Activated CD4-positive, alpha-beta T cell treated with anti-CD3 and anti-CD28 coated beads, Interleukin-2, amount 10 ng/mL, durations not matched to agents 24 days and 14 days (primary cell): Measurements from ENCODE around the gene CDC42BPB. TPM values are rescaled to one million over a fixed set of nuclear protein-coding genes. Genes with fewer than 3 reads are reported as not detected.
"Not testable (repeated sequence)": the region's sequence is repeated elsewhere in the genome, so short reads cannot be mapped to it uniquely, and the experiment has no call there.

Experiments
- DNase-seq: peaks from one replicate; pipeline ENCODE4 v3.0.0; 2022
- H3K27ac Mint-ChIP-seq: one replicate; pipeline ENCODE4 v1.8.0; 2022; ENCODE audit warnings: mild to moderate bottlenecking, mixed read lengths
- H3K27me3 Mint-ChIP-seq: one replicate; pipeline ENCODE4 v1.8.0; 2022; ENCODE audit warnings: mixed read lengths
- H3K36me3 Mint-ChIP-seq: one replicate; pipeline ENCODE4 v1.8.0; 2022; ENCODE audit warnings: low read depth, mild to moderate bottlenecking, mixed read lengths
- H3K4me1 Mint-ChIP-seq: one replicate; pipeline ENCODE4 v1.8.0; 2021; ENCODE audit warnings: mixed read lengths
- H3K4me3 Mint-ChIP-seq: one replicate; pipeline ENCODE4 v1.8.0; 2022; ENCODE audit warnings: mild to moderate bottlenecking, moderate library complexity, mixed read lengths
- H3K9me3 Mint-ChIP-seq: one replicate; pipeline ENCODE4 v1.8.0; 2021; ENCODE audit warnings: mixed read lengths
- intact Hi-C: fragments of 100-400 bp; cut with micrococcal nuclease; formaldehyde crosslinking; loops from one replicate; pipeline ENCODE4 v1.15.1; 2023
- total RNA-seq: library from RNA; stranded (reverse); gene quantifications from 2 replicates; pipeline ENCODE4 v1.2.3, GENCODE V29; 2022

CDC42BPB gene
- total RNA-seq, 1 donor from 2014 or later = 1.7 TPM

- H3K27me3 Mint-ChIP-seq = peaks cover 48% of the 10 kb centered on the region
- intact Hi-C loops = no loop called here
These were observed 129.9 kb downstream of the CDC42BPB start for GRCh38 chr14:102927346-102927877.

GRCh38 chr14:102926840-102927239 is 130.5 kb downstream of the CDC42BPB start:
- DNase-seq, H3K27ac Mint-ChIP-seq, H3K9me3 Mint-ChIP-seq, intact Hi-C loops, H3K4me3 Mint-ChIP-seq, H3K36me3 Mint-ChIP-seq, H3K4me1 Mint-ChIP-seq: not testable (repeated sequence)
- H3K27me3 Mint-ChIP-seq = peaks cover 45% of the 10 kb centered on the region

More at GRCh38 chr14:102927346-102927877, 129.9 kb downstream of the CDC42BPB start:
- H3K4me1 Mint-ChIP-seq = peaks cover 2% of the 10 kb centered on the region
- H3K9me3 Mint-ChIP-seq = no peaks in the 10 kb centered on the region
- no peaks in the 10 kb centered on the region for H3K36me3 Mint-ChIP-seq
- peak overlapping the region; percentile 10 for H3K4me3 Mint-ChIP-seq
- DNase-seq = no peak
- H3K27ac Mint-ChIP-seq = no peak overlapping the region

- H3K9me3 Mint-ChIP-seq = no peaks in the 10 kb centered on the region
- DNase-seq = no peak
- no peak overlapping the region for H3K4me3 Mint-ChIP-seq
- H3K27ac Mint-ChIP-seq = no peak overlapping the region
- intact Hi-C loops = no loop called here
- no peaks in the 10 kb centered on the region for H3K36me3 Mint-ChIP-seq
- H3K4me1 Mint-ChIP-seq = peaks cover 2% of the 10 kb centered on the region
- peaks cover 42% of the 10 kb centered on the region for H3K27me3 Mint-ChIP-seq
These were observed 131.2 kb downstream of the CDC42BPB start for GRCh38 chr14:102926104-102926503.

- Mint-ChIP-seq H3K4me3 (no peak overlapping the region), H3K27me3 (peaks cover 40% of the 10 kb centered on the region), H3K27ac (no peak overlapping the region), H3K36me3 (no peaks in the 10 kb centered on the region), H3K4me1 (peaks cover 2% of the 10 kb centered on the region), H3K9me3 (no peaks in the 10 kb centered on the region)
- no peak for DNase-seq
- intact Hi-C loops = no loop called here
These were observed 131.7 kb downstream of the CDC42BPB start for GRCh38 chr14:102925646-102926045.

GRCh38 chr14:102924632-102925588 is 132.4 kb downstream of the CDC42BPB start:
- H3K27ac Mint-ChIP-seq = no peak overlapping the region
- H3K4me1 Mint-ChIP-seq = peaks cover 2% of the 10 kb centered on the region
- DNase-seq = no peak
- no peak overlapping the region for H3K4me3 Mint-ChIP-seq
- peaks cover 40% of the 10 kb centered on the region for H3K27me3 Mint-ChIP-seq
- no peaks in the 10 kb centered on the region for H3K9me3 Mint-ChIP-seq
- no peaks in the 10 kb centered on the region for H3K36me3 Mint-ChIP-seq
- intact Hi-C loops = no loop called here

GRCh38 chr14:102923925-102924486 is 133.3 kb downstream of the CDC42BPB start:
- peaks cover 40% of the 10 kb centered on the region for H3K27me3 Mint-ChIP-seq
- H3K9me3 Mint-ChIP-seq = no peaks in the 10 kb centered on the region
- no peak for DNase-seq
- H3K27ac Mint-ChIP-seq = no peak overlapping the region
- H3K4me3 Mint-ChIP-seq = no peak overlapping the region
- intact Hi-C loops = no loop called here
- H3K36me3 Mint-ChIP-seq = no peaks in the 10 kb centered on the region
- peaks cover 2% of the 10 kb centered on the region for H3K4me1 Mint-ChIP-seq

GRCh38 chr14:102923201-102923924 is 134.0 kb downstream of the CDC42BPB start:
- Mint-ChIP-seq H3K27ac (no peak overlapping the region), H3K36me3 (no peaks in the 10 kb centered on the region), H3K27me3 (peaks cover 36% of the 10 kb centered on the region), H3K4me1 (no peaks in the 10 kb centered on the region), H3K4me3 (peak overlapping the region; percentile 51), H3K9me3 (no peaks in the 10 kb centered on the region)
- intact Hi-C loops = no loop called here
- DNase-seq = no peak

- Mint-ChIP-seq H3K4me3 (peak within 1 kb of the TSS; percentile 51), H3K36me3 (no peaks in the 10 kb centered on the region), H3K9me3 (no peaks in the 10 kb centered on the region), H3K4me1 (no peaks in the 10 kb centered on the region), H3K27ac (no peak within 1 kb of the TSS), H3K27me3 (peaks cover 33% of the 10 kb centered on the region)
- peak; percentile 72 for DNase-seq
- intact Hi-C loops = no loop called here
These were observed 134.7 kb downstream of the CDC42BPB start, which contains the start of gene AMN for GRCh38 chr14:102922490-102923200. Gene AMN, plus strand, starts transcription at chr14:102922663. Its CDS starts 26 bp downstream, at chr14:102922689.

GRCh38 chr14:102920998-102921304 is 136.4 kb downstream of the CDC42BPB start:
- no peaks in the 10 kb centered on the region for H3K36me3 Mint-ChIP-seq
- DNase-seq = no peak
- peaks cover 19% of the 10 kb centered on the region for H3K27me3 Mint-ChIP-seq
- H3K27ac Mint-ChIP-seq = no peak overlapping the region
- H3K4me3 Mint-ChIP-seq = no peak overlapping the region
- H3K9me3 Mint-ChIP-seq = no peaks in the 10 kb centered on the region
- intact Hi-C loops = no loop called here
- H3K4me1 Mint-ChIP-seq = no peaks in the 10 kb centered on the region

GRCh38 chr14:102920273-102920997 is 136.9 kb downstream of the CDC42BPB start:
- H3K4me3 Mint-ChIP-seq = no peak overlapping the region
- no peaks in the 10 kb centered on the region for H3K36me3 Mint-ChIP-seq
- DNase-seq = no peak
- H3K4me1 Mint-ChIP-seq = no peaks in the 10 kb centered on the region
- no peaks in the 10 kb centered on the region for H3K9me3 Mint-ChIP-seq
- intact Hi-C loops = no loop called here
- no peak overlapping the region for H3K27ac Mint-ChIP-seq
- peaks cover 14% of the 10 kb centered on the region for H3K27me3 Mint-ChIP-seq

- no peak for DNase-seq
- intact Hi-C loops = loop anchor here (1.0 to 5.0 kb wide), 2 partner anchors 141 to 224 kb away; partner anchors contain the start of gene TRAF3
- Mint-ChIP-seq H3K4me1 (no peaks in the 10 kb centered on the region), H3K9me3 (no peaks in the 10 kb centered on the region), H3K27ac (no peak overlapping the region), H3K36me3 (peaks cover 2% of the 10 kb centered on the region), H3K27me3 (peaks cover 3% of the 10 kb centered on the region), H3K4me3 (no peak overlapping the region)
These were observed 138.9 kb downstream of the CDC42BPB start for GRCh38 chr14:102918438-102918837.

GRCh38 chr14:102917469-102918211 is 139.7 kb downstream of the CDC42BPB start:
- DNase-seq = peak; percentile 85
- Mint-ChIP-seq H3K4me1 (no peaks in the 10 kb centered on the region), H3K36me3 (peaks cover 2% of the 10 kb centered on the region), H3K27ac (no peak overlapping the region), H3K9me3 (no peaks in the 10 kb centered on the region), H3K27me3 (no peaks in the 10 kb centered on the region), H3K4me3 (no peak overlapping the region)
- intact Hi-C loops = loop anchor here (1.0 to 5.0 kb wide), 2 partner anchors 140 to 223 kb away; partner anchors contain the start of gene TRAF3
